ENCODE measurements around the gene ASCC1.

ASCC1 gene

GRCh38 chr10:72234560-72235095, 18.6 kb upstream of the ASCC1 start:
- DNase-seq (no peak), ATAC-seq (ENCODE audit: insufficient read depth, low read depth) (no peak)
- Histone ChIP-seq H3K4me2 (ENCODE audit: insufficient read depth, low read length) (no peak overlapping the region), H3K27me3 (ENCODE audit: insufficient read depth, low read length, poor library complexity) (no peaks in the 10 kb centered on the region), H3K27ac (ENCODE audit: low read length) (no peak overlapping the region), H3K4me1 (ENCODE audit: insufficient read depth, low read length) (no peaks in the 10 kb centered on the region), H3K9me3 (ENCODE audit: insufficient read depth, low read length, severe bottlenecking) (no peaks in the 10 kb centered on the region), H2AFZ (ENCODE audit: low read depth, low read length) (no peak overlapping the region), H3K9ac (ENCODE audit: low read depth, low read length) (no peak overlapping the region), H3K4me3 (ENCODE audit: low read depth in 1 of 2, low read length in 2 of 2) (no peak overlapping the region), H3K79me2 (ENCODE audit: insufficient read depth, low read length) (peaks cover 19% of the 10 kb centered on the region), H4K20me1 (ENCODE audit: insufficient read depth, low read length) (no peaks in the 10 kb centered on the region), H3K36me3 (ENCODE audit: insufficient read depth, low read length) (peaks cover 67% of the 10 kb centered on the region)
- TF ChIP-seq CTCF (IDR thresholded peaks at IDR 0.05; ENCODE audit: borderline replicate concordance, extremely low read depth, low read length, poor library complexity, severe bottlenecking) (no peak), EZH2 (IDR thresholded peaks at IDR 0.05; ENCODE audit: borderline replicate concordance, low read depth, low read length, severe bottlenecking) (no peak)

DNA sequence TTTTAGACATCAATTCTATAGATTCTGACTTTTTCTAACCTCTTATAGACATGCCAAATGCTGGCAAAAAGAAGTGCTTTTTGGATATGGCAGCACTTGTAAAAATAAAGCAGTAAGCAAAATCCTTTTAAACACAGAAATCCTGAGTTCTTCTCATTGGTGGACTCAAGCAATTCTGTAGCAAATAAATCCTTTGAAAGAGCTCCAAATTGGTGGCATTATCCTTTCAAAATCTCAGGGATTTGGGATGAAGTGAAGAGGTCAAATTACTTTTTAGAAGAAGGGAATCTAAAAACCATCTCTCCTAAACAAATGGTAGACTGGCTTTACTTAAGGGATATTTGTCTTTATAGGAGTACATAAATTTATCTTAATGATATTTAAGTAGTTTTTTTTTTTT, 17.5 kb upstream of the ASCC1 start:
- H2AFZ ChIP-seq (ENCODE audit: low read depth, low read length), result no peak overlapping the region
- no peaks in the 10 kb centered on the region for H4K20me1 ChIP-seq (ENCODE audit: insufficient read depth, low read length)
- H3K36me3 ChIP-seq (ENCODE audit: insufficient read depth, low read length), result peaks cover 72% of the 10 kb centered on the region
- no peak overlapping the region for H3K27ac ChIP-seq (ENCODE audit: low read length)
- H3K4me1 ChIP-seq (ENCODE audit: insufficient read depth, low read length), result no peaks in the 10 kb centered on the region
- H3K4me2 ChIP-seq (ENCODE audit: insufficient read depth, low read length), result no peak overlapping the region
- ATAC-seq (ENCODE audit: insufficient read depth, low read depth) (no peak), DNase-seq (no peak)
- H3K9me3 ChIP-seq (ENCODE audit: insufficient read depth, low read length, severe bottlenecking), result no peaks in the 10 kb centered on the region
- H3K9ac ChIP-seq (ENCODE audit: low read depth, low read length), result no peak overlapping the region
- TF ChIP-seq CTCF (IDR thresholded peaks at IDR 0.05; ENCODE audit: borderline replicate concordance, extremely low read depth, low read length, poor library complexity, severe bottlenecking) (no peak), EZH2 (IDR thresholded peaks at IDR 0.05; ENCODE audit: borderline replicate concordance, low read depth, low read length, severe bottlenecking) (no peak)
- no peaks in the 10 kb centered on the region for H3K27me3 ChIP-seq (ENCODE audit: insufficient read depth, low read length, poor library complexity)
- H3K4me3 ChIP-seq (ENCODE audit: low read depth in 1 of 2, low read length in 2 of 2), result no peak overlapping the region
- H3K79me2 ChIP-seq (ENCODE audit: insufficient read depth, low read length), result peaks cover 28% of the 10 kb centered on the region

- DNase-seq (no peak), ATAC-seq (ENCODE audit: insufficient read depth, low read depth) (no peak)
- Histone ChIP-seq H3K4me2 (ENCODE audit: insufficient read depth, low read length) (no peak overlapping the region), H4K20me1 (ENCODE audit: insufficient read depth, low read length) (no peaks in the 10 kb centered on the region), H3K4me3 (ENCODE audit: low read depth in 1 of 2, low read length in 2 of 2) (no peak overlapping the region), H3K27me3 (ENCODE audit: insufficient read depth, low read length, poor library complexity) (no peaks in the 10 kb centered on the region), H3K4me1 (ENCODE audit: insufficient read depth, low read length) (no peaks in the 10 kb centered on the region), H3K36me3 (ENCODE audit: insufficient read depth, low read length) (peaks cover 60% of the 10 kb centered on the region), H3K27ac (ENCODE audit: low read length) (no peak overlapping the region), H3K9me3 (ENCODE audit: insufficient read depth, low read length, severe bottlenecking) (no peaks in the 10 kb centered on the region), H3K9ac (ENCODE audit: low read depth, low read length) (no peak overlapping the region), H3K79me2 (ENCODE audit: insufficient read depth, low read length) (peaks cover 63% of the 10 kb centered on the region), H2AFZ (ENCODE audit: low read depth, low read length) (no peak overlapping the region)
- TF ChIP-seq CTCF (IDR thresholded peaks at IDR 0.05; ENCODE audit: borderline replicate concordance, extremely low read depth, low read length, poor library complexity, severe bottlenecking) (no peak), EZH2 (IDR thresholded peaks at IDR 0.05; ENCODE audit: borderline replicate concordance, low read depth, low read length, severe bottlenecking) (no peak)
Observed at GRCh38 chr10:72229261-72230251, 13.5 kb upstream of the ASCC1 start.

Data from DND-41 (cell line).